NT2/D1 (cell line): Measurements from ENCODE around the gene LAMP1.
"Not testable (repeated sequence)": the region's sequence is repeated elsewhere in the genome, so short reads cannot be mapped to it uniquely, and the experiment has no call there.

Source experiments
- YY1 ChIP-seq: IDR thresholded peaks from 2 replicates; pipeline ENCODE4 v1.6.1; 2011; ENCODE audit not compliant: insufficient read length, insufficient read depth
- ZNF274 ChIP-seq: IDR thresholded peaks from 2 replicates; pipeline ENCODE4 v1.6.1; 2011; ENCODE audit warnings: mild to moderate bottlenecking, low read depth, low read length

DNA sequence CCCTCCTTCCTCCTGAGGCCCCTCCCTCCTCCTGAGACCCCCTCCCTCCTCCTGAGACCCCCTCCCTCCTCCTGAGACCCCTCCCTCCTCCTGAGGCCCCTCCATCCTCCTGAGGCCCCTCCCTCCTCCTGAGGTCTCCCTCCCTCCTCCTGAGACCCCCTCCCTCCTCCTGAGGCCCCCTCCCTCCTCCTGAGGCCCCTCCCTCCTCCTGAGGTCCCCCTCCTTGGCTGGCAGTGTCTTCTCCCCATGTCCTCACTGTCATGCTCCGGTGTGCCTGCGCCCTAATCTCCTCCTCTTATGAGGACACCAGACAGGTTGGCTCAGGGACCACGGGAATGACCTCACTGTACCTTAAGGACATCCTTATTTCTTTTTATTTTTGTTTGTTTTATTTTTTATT lies 74.7 kb downstream of the LAMP1 start:
- TF ChIP-seq ZNF274, YY1: not testable (repeated sequence)
